Stomach smooth muscle (tissue), 2 donors: ENCODE results near the gene EPHA8.

Experiments
- H3K27ac ChIP-seq: one replicate; pipeline ENCODE4 v1.7.0; 2013; ENCODE audit warnings: mild to moderate bottlenecking, low read length, inconsistent platforms
- H3K27me3 ChIP-seq, 2 donors: one replicate each; pipeline ENCODE4 v1.7.0; 2013; ENCODE audit warnings: low read length in 2 of 2; ENCODE audit not compliant: insufficient read depth in 2 of 2, control insufficient read depth in 1 of 2
- H3K36me3 ChIP-seq, 2 donors: one replicate each; pipeline ENCODE4 v1.7.0; 2013; ENCODE audit warnings: low read length in 2 of 2; ENCODE audit not compliant: control insufficient read depth in 2 of 2, insufficient read depth in 2 of 2
- H3K4me1 ChIP-seq: one replicate; pipeline ENCODE4 v1.7.0; 2013; ENCODE audit warnings: low read length; ENCODE audit not compliant: control insufficient read depth, insufficient read depth
- H3K4me3 ChIP-seq, 2 donors: one replicate each; pipeline ENCODE4 v1.7.0; 2013; ENCODE audit warnings: low read length in 2 of 2
- H3K9ac ChIP-seq, 2 donors: one replicate each; pipeline ENCODE4 v1.7.0; 2013; ENCODE audit warnings: low read length in 2 of 2, mild to moderate bottlenecking in 1 of 2
- H3K9me3 ChIP-seq, 2 donors: one replicate each; pipeline ENCODE4 v1.7.0; 2013; ENCODE audit warnings: low read length in 2 of 2; ENCODE audit not compliant: control insufficient read depth in 2 of 2
- donor health status: healthy.
- donor health status: Pancreatic carcinoma.

Gene EPHA8

GRCh38 chr1:22547818-22548462, 15.3 kb upstream of the EPHA8 start:
- no peak overlapping the region for H3K27ac ChIP-seq
- no peaks in the 10 kb centered on the region for H3K9me3 ChIP-seq
- no peaks in the 10 kb centered on the region for H3K36me3 ChIP-seq
- no peaks in the 10 kb centered on the region for H3K4me1 ChIP-seq
- no peak overlapping the region for H3K4me3 ChIP-seq
- peaks cover 19 to 32% of the 10 kb centered on the region in 2 donors for H3K27me3 ChIP-seq
- H3K9ac ChIP-seq: no peak overlapping the region

- Histone ChIP-seq H3K27ac (no peak overlapping the region), H3K4me3 (no peak overlapping the region), H3K4me1 (no peaks in the 10 kb centered on the region), H3K9ac (no peak overlapping the region), H3K36me3 (no peaks in the 10 kb centered on the region), H3K27me3 (peaks cover 23 to 39% of the 10 kb centered on the region in 2 donors), H3K9me3 (no peaks in the 10 kb centered on the region)
These were observed 13.3 kb upstream of the EPHA8 start for GRCh38 chr1:22550021-22550420.

GRCh38 chr1:22551591-22551990, 11.7 kb upstream of the EPHA8 start:
- Histone ChIP-seq H3K27ac (no peak overlapping the region), H3K9me3 (no peaks in the 10 kb centered on the region), H3K36me3 (no peaks in the 10 kb centered on the region), H3K4me1 (no peaks in the 10 kb centered on the region), H3K4me3 (no peak overlapping the region), H3K27me3 (peaks cover 36 to 45% of the 10 kb centered on the region in 2 donors), H3K9ac (no peak overlapping the region)

- Histone ChIP-seq H3K27ac (no peak overlapping the region), H3K4me1 (no peaks in the 10 kb centered on the region), H3K9me3 (no peaks in the 10 kb centered on the region), H3K27me3 (peaks cover 41 to 48% of the 10 kb centered on the region in 2 donors), H3K9ac (no peak overlapping the region), H3K4me3 (no peak overlapping the region), H3K36me3 (no peaks in the 10 kb centered on the region)
These were observed 11.3 kb upstream of the EPHA8 start for GRCh38 chr1:22552021-22552420.

- Histone ChIP-seq H3K27me3 (peaks cover 45 to 54% of the 10 kb centered on the region in 2 donors), H3K9me3 (no peaks in the 10 kb centered on the region), H3K27ac (no peak overlapping the region), H3K36me3 (no peaks in the 10 kb centered on the region), H3K9ac (no peak overlapping the region), H3K4me1 (no peaks in the 10 kb centered on the region), H3K4me3 (no peak overlapping the region)
These were observed 10.0 kb upstream of the EPHA8 start for GRCh38 chr1:22553104-22553880.

- Histone ChIP-seq H3K9me3 (no peaks in the 10 kb centered on the region), H3K27ac (no peak overlapping the region), H3K4me3 (no peak overlapping the region), H3K9ac (no peak overlapping the region), H3K27me3 (peaks cover 39 to 49% of the 10 kb centered on the region in 2 donors), H3K4me1 (no peaks in the 10 kb centered on the region), H3K36me3 (no peaks in the 10 kb centered on the region)
These were observed 9.2 kb upstream of the EPHA8 start for GRCh38 chr1:22553991-22554522.

GRCh38 chr1:22555371-22555656, 8.0 kb upstream of the EPHA8 start:
- H3K27ac ChIP-seq: no peak overlapping the region
- H3K4me3 ChIP-seq: no peak overlapping the region
- no peaks in the 10 kb centered on the region for H3K4me1 ChIP-seq
- no peaks in the 10 kb centered on the region for H3K36me3 ChIP-seq
- no peaks in the 10 kb centered on the region for H3K9me3 ChIP-seq
- H3K27me3 ChIP-seq: peaks cover 41 to 44% of the 10 kb centered on the region in 2 donors
- H3K9ac ChIP-seq: no peak overlapping the region

- Histone ChIP-seq H3K27ac (no peak overlapping the region), H3K9me3 (no peaks in the 10 kb centered on the region), H3K4me1 (no peaks in the 10 kb centered on the region), H3K9ac (no peak overlapping the region), H3K27me3 (peaks cover 38 to 47% of the 10 kb centered on the region in 2 donors), H3K36me3 (no peaks in the 10 kb centered on the region), H3K4me3 (no peak overlapping the region)
These were observed 6.7 kb upstream of the EPHA8 start for GRCh38 chr1:22556391-22557104.

GRCh38 chr1:22557341-22557950, 5.8 kb upstream of the EPHA8 start:
- Histone ChIP-seq H3K9ac (no peak overlapping the region), H3K36me3 (no peaks in the 10 kb centered on the region), H3K9me3 (no peaks in the 10 kb centered on the region), H3K27me3 (peaks cover 47 to 53% of the 10 kb centered on the region in 2 donors), H3K4me1 (no peaks in the 10 kb centered on the region), H3K27ac (no peak overlapping the region), H3K4me3 (no peak overlapping the region)

GRCh38 chr1:22563671-22564602, 648 bp downstream of the EPHA8 start:
- Histone ChIP-seq H3K4me3 (peak overlapping the region in 1 of 2 donors; percentile 40), H3K36me3 (no peaks in the 10 kb centered on the region), H3K4me1 (peaks cover 8% of the 10 kb centered on the region), H3K27ac (no peak overlapping the region), H3K27me3 (peaks cover 37 to 40% of the 10 kb centered on the region in 2 donors), H3K9me3 (no peaks in the 10 kb centered on the region), H3K9ac (no peak overlapping the region)
